LoVo (cell line): ENCODE results near the gene GABRR3.

Source experiments
- DNase-seq: peaks from one replicate; pipeline ENCODE4 v3.0.0-alpha.2; 2016; ENCODE audit warnings: low spot score

The GABRR3 gene

DNA sequence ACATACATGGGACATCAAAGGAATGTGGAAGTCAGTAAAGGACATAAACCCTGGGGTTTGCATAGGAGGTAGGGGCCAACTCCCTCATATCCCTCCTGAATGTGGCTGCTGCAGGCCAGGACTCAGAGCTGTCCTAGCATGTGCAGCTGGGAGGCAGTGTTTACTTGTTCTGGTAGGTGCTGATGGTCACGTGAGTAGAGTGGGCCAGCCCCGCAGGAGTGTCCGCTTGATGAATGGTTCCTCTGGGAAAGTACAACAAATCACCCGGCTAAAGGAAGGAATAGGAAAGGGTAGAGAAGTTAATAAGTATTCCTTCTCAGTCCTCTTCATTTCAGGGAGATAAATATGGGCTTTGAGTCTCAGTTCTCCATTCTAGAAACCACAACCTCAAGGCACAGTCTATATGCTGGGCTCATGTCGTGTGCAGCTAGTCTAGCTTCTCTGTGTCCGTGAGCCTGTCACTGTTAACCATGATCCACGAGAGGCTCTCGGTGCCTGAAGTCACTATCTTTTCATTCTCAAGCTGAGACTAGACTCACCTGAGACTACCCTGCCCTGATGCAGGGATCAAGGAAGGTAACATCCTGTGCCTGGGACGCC lies 80.8 kb downstream of the GABRR3 start:
- DNase-seq = no peak

DNA sequence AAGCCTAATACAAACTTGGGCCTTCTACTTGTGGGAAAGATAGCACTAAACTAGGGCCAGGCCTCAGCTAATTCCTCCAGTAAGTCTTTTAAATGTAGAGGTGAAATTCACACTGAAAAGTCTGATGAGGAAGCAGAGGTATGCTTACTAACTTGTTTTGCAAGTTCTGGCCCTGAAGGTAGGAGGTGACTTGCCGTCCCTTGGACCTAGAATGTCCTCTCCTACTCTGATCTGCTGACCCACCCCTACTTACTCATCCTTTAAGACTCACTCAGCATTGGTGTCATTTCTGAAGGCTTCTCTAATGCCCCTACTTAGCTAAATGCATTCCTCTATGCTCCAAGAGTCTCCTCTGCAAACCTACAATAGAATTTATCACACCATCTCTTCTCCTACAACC lies 82.2 kb downstream of the GABRR3 start:
- DNase-seq = no peak

GRCh38 chr3:97952280-97952679 lies 82.8 kb downstream of the GABRR3 start:
- no peak for DNase-seq

- DNase-seq = no peak
Observed at GRCh38 chr3:97950360-97950759, 84.8 kb downstream of the GABRR3 start.

DNA sequence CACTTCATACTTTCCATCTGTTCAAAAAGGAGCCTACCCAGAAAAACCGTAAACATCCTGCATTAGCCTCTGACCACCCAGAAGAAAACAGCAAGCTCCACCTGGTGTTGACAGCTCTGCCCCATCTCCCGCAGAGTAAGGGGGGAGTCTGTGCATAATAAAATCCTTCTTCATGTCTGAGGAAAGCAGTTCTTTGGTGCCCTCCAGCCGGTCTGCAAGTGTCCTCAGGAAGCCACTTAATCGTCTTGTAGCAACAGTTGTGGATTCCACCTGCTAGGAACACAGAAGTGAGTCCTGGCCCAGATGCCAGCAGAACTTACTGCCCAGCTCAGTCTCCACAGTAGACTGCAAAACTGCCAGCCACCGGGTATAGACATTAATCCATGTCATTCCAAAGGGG lies 85.4 kb downstream of the GABRR3 start:
- no peak for DNase-seq

DNA sequence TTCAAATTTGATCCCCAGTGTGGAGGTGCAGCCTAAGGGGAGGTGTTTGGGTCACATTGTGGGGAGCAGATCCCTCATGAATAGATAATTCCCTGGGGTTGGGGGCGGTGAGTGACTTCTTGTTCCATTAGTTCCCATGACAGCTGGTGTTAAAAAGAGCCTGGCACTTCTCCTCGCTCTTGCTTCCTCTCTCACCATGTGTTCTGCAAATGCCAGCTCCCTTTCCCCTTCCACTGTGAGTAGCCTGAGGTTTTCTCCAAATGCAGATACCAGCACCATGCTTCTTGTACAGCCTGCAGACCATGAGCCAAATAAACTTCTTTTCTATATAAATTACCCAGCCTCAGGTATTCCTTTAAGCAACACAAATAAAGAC lies 86.0 kb downstream of the GABRR3 start:
- DNase-seq = no peak

- no peak for DNase-seq
Observed at GRCh38 chr3:97948351-97949109, 86.6 kb downstream of the GABRR3 start.

DNA sequence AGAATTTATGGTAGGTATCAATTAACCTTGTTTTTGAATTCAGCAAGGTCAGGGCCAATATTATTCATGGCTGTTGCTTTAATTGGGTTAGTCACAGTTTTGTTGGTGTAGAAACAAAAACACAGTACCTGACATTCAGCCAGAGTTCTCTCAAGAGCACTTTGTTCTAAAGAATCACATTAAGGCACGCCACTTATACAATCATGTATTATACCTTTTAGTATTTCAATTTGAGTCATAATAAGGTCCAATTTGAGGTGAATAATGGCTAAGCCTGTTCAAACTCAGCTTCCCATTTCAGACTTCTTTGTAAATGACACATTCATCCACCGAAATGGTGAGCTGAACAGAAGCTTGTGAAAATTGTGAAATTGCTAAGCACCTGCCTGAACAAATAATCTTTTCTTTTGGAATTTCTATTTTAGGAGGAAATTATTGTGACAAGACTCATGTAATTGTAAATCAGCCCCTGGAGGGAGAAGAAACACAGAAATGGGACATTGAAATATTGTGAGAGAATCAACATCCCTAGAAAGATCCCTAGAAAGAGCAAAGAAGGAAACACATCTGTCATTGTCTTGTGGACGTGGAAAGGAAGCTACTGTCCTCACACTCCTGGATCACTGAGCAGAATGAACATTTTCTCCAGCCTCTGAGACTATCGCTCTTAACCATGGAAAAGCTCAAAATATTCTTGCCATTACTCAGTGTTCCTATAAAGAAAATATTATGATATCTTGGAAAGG lies 92.1 kb downstream of the GABRR3 start:
- no peak for DNase-seq

GRCh38 chr3:97940034-97940433 lies 95.1 kb downstream of the GABRR3 start:
- no peak for DNase-seq

DNA sequence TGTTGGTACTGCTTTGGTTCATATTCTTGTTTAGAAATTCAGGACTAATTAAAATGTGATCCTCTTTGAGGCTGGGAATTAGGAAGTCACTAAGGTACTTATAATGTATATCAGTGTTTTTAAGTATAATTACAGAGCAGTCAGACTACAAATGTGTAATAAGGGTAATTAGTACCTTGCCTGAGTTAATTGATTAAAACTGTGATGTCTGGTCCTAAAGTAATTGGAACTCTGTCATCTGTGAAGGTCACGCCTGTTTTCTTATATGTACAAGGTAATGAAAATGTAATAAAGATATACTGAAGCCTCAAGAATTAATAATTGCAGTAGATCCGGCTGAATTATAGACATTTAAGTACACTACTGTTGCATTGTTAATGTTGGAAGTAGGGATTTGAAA lies 95.7 kb downstream of the GABRR3 start:
- no peak for DNase-seq

DNA sequence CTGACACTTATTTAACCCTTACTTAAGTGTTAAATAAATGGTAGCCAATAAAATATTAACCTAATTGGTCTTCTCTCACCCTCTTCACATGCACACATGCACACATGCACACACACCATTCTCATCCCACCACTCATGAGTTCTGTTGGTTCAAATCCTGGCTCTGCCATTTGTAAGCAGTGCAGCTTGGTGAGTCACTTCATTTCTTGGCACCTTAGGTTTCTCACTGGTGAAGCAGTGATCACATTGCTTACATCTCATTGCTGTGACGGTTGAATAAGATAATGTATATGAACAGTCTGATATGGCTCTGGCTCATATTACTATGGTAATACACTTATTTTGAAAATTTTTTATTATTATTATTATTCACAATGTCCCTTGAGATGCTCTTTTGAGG lies 96.7 kb downstream of the GABRR3 start:
- no peak for DNase-seq

DNA sequence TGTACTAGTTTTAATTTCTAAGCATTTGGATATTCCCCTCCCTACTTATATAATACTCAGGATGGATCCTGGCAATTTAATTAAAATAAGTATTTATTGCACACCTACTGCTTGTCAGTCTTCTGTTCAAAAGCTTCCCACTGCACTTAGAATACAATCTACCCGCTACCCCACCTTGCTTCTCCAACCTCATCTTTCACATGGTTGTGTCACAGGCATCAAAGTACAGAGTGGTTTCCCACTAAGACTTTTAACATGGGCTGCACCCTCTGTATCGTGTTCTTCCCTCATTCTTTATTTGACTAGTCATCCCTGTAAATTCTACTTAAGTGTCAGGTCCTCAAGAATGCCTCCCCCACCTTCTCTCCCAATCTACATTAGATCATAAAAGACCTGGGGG lies 97.9 kb downstream of the GABRR3 start:
- no peak for DNase-seq

GRCh38 chr3:97935842-97936241 lies 99.3 kb downstream of the GABRR3 start:
- no peak for DNase-seq
